OCI-LY3 (cell line): ENCODE data around the gene OXLD1.
A peak's percentile ranks its signal among the peaks of the same experiment; 100 is the strongest.

ENCODE experiments used
- H2AFZ ChIP-seq: fragments of 200-600, 300-600 bp; shearing (Covaris generic); 2 replicates; pipeline ENCODE4 v1.6.0; 2014; ENCODE audit warnings: antibody characterized with exemption, low read depth, low read length
- H3K27ac ChIP-seq: fragments of 200-600, 300-600 bp; sonication (generic); 2 replicates; pipeline ENCODE4 v1.5.1; 2014; ENCODE audit warnings: mild to moderate bottlenecking, low read length, moderate library complexity, mixed read lengths
- H3K27me3 ChIP-seq: fragments of 200-600, 300-600 bp; sonication (generic); 2 replicates; pipeline ENCODE4 v1.6.1; 2014; ENCODE audit warnings: low read depth, low read length, mixed read lengths
- H3K36me3 ChIP-seq: fragments of 200-600, 300-600 bp; sonication (generic); replicated peaks from 2 replicates; pipeline ENCODE3; 2014; ENCODE audit warnings: low read depth, low read length, mixed read lengths
- H3K4me1 ChIP-seq: fragments of 300-600, 200-600 bp; sonication (generic); 2 replicates; pipeline ENCODE4 v1.6.1; 2014; ENCODE audit warnings: low read length, mixed read lengths
- H3K4me2 ChIP-seq: fragments of 200-600, 300-600 bp; sonication (generic); 2 replicates; pipeline ENCODE4 v1.6.1; 2014; ENCODE audit warnings: low read length, mixed read lengths
- H3K4me3 ChIP-seq: fragments of 300-600, 200-600 bp; sonication (generic); 2 replicates; pipeline ENCODE4 v1.5.1; 2014; ENCODE audit warnings: antibody characterized with exemption, mild to moderate bottlenecking, low read length, moderate library complexity
- H3K79me2 ChIP-seq: fragments of 300-600, 200-600 bp; shearing (Covaris generic); 2 replicates; pipeline ENCODE4 v1.6.1; 2014; ENCODE audit warnings: mild to moderate bottlenecking, low read length, mixed read lengths
- H3K9ac ChIP-seq: fragments of 300-600, 200-600 bp; shearing (Covaris generic); 2 replicates; pipeline ENCODE4 v1.6.0; 2014; ENCODE audit warnings: mild to moderate bottlenecking, low read length, moderate library complexity
- H3K9me3 ChIP-seq: fragments of 200-600, 300-600 bp; shearing (Covaris generic); 2 replicates; pipeline ENCODE4 v1.6.1; 2014; ENCODE audit warnings: low read length, mixed read lengths; ENCODE audit not compliant: insufficient read depth
- H4K20me1 ChIP-seq: fragments of 200-600, 300-600 bp; sonication (generic); 2 replicates; pipeline ENCODE4 v1.6.1; 2016; ENCODE audit warnings: low read length, mixed read lengths; ENCODE audit not compliant: insufficient read depth
- CTCF ChIP-seq: fragments of 200-600, 300-600 bp; sonication (generic); IDR thresholded peaks from 2 replicates; pipeline ENCODE4 v1.5.1; 2014; ENCODE audit warnings: antibody characterized with exemption, low read length, low read depth
- EZH2phosphoT487 ChIP-seq: fragments of 200-600 bp; shearing (Covaris generic); IDR thresholded peaks from 2 replicates; pipeline ENCODE4 v1.6.1; 2018; ENCODE audit warnings: antibody characterized with exemption, mixed run types, low read depth

Gene OXLD1

GRCh38 chr17:81673561-81674258, 7.3 kb upstream of the OXLD1 start:
- Histone ChIP-seq H4K20me1 (no peaks in the 10 kb centered on the region), H3K27ac (no peak overlapping the region), H2AFZ (no peak overlapping the region), H3K27me3 (no peaks in the 10 kb centered on the region), H3K36me3 (peaks cover 29% of the 10 kb centered on the region), H3K4me2 (no peak overlapping the region), H3K9ac (no peak overlapping the region), H3K79me2 (peaks cover 5% of the 10 kb centered on the region; the same call in 1 of the 2 replicates), H3K9me3 (no peaks in the 10 kb centered on the region), H3K4me1 (no peaks in the 10 kb centered on the region), H3K4me3 (no peak overlapping the region)
- TF ChIP-seq EZH2phosphoT487 = no peak
- no peak for TF ChIP-seq CTCF

GRCh38 chr17:81672954-81673353, 6.5 kb upstream of the OXLD1 start:
- Histone ChIP-seq H3K4me3 (no peak overlapping the region), H2AFZ (no peak overlapping the region), H3K9ac (no peak overlapping the region), H4K20me1 (no peaks in the 10 kb centered on the region), H3K9me3 (no peaks in the 10 kb centered on the region), H3K27ac (no peak overlapping the region), H3K27me3 (no peaks in the 10 kb centered on the region), H3K4me2 (no peak overlapping the region), H3K36me3 (peaks cover 33% of the 10 kb centered on the region), H3K79me2 (peaks cover 12% of the 10 kb centered on the region), H3K4me1 (peaks cover 4% of the 10 kb centered on the region)
- TF ChIP-seq CTCF = no peak

- Histone ChIP-seq H3K4me1 (peaks cover 9% of the 10 kb centered on the region), H3K27ac (no peak overlapping the region), H3K9ac (no peak overlapping the region), H3K79me2 (peaks cover 16% of the 10 kb centered on the region), H3K9me3 (no peaks in the 10 kb centered on the region), H3K4me3 (no peak overlapping the region), H2AFZ (no peak overlapping the region), H3K36me3 (peaks cover 38% of the 10 kb centered on the region), H3K4me2 (no peak overlapping the region), H3K27me3 (no peaks in the 10 kb centered on the region), H4K20me1 (no peaks in the 10 kb centered on the region)
- TF ChIP-seq CTCF = no peak
- no peak for TF ChIP-seq EZH2phosphoT487
These were observed 6.1 kb upstream of the OXLD1 start for GRCh38 chr17:81672504-81672903.

GRCh38 chr17:81667754-81668153, 1.3 kb upstream of the OXLD1 start:
- TF ChIP-seq EZH2phosphoT487 (no peak), CTCF (no peak)
- H3K9ac ChIP-seq = no peak overlapping the region
- no peaks in the 10 kb centered on the region for H3K9me3 ChIP-seq
- H3K4me1 ChIP-seq = peaks cover 22% of the 10 kb centered on the region
- no peaks in the 10 kb centered on the region for H3K27me3 ChIP-seq
- peaks cover 45% of the 10 kb centered on the region for H3K36me3 ChIP-seq
- H3K27ac ChIP-seq = no peak overlapping the region
- H2AFZ ChIP-seq = no peak overlapping the region
- H3K79me2 ChIP-seq = peaks cover 42% of the 10 kb centered on the region
- H3K4me2 ChIP-seq = peak overlapping the region; percentile 83
- no peaks in the 10 kb centered on the region for H4K20me1 ChIP-seq
- H3K4me3 ChIP-seq = peak overlapping the region; percentile 96
